ENCODE measurements around the gene ITPR1.

GRCh38 chr3:4529876-4530588 is 36.9 kb downstream of the ITPR1 start:
- TF ChIP-seq POLR2AphosphoS5 (IDR thresholded peaks at IDR 0.05) = no peak
- TF ChIP-seq CTCF (IDR thresholded peaks at IDR 0.05) = no peak
